Bone marrow (tissue), 2 donors: Measurements from ENCODE around the gene TET1.
"Not testable (repeated sequence)": the region's sequence is repeated elsewhere in the genome, so short reads cannot be mapped to it uniquely, and the experiment has no call there.

Experiments used
- DNase-seq, 2 donors: peaks; one replicate each; lab custom pipeline; 2025; lab: John Stamatoyannopoulos, UW

Gene TET1

GRCh38 chr10:68613974-68614373, 53.8 kb downstream of the TET1 start:
- DNase-seq, result not testable (repeated sequence)

GRCh38 chr10:68617691-68618090, 57.6 kb downstream of the TET1 start:
- DNase-seq, result not testable (repeated sequence)

DNA sequence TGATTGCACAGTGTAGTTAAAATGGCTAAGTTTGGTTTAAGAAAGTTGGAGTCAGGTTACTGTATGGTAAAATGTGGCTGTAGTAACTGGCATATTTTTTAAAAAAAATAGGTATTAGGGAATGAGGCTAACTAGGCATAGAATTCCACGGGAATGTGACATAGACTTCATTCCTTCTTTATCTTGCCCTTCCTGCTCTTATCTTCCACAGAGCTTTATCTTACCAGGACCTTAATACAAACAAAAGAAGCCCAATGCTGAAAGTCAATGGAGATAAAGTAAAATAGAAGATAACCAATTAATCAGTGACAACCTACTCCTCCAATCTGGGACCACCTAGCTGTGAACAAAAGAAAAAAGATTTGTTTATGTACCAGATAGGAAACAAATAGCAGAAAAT, 58.1 kb downstream of the TET1 start:
- DNase-seq, result no peak

- no peak for DNase-seq
These were observed 59.5 kb downstream of the TET1 start for GRCh38 chr10:68619595-68619994.

DNA sequence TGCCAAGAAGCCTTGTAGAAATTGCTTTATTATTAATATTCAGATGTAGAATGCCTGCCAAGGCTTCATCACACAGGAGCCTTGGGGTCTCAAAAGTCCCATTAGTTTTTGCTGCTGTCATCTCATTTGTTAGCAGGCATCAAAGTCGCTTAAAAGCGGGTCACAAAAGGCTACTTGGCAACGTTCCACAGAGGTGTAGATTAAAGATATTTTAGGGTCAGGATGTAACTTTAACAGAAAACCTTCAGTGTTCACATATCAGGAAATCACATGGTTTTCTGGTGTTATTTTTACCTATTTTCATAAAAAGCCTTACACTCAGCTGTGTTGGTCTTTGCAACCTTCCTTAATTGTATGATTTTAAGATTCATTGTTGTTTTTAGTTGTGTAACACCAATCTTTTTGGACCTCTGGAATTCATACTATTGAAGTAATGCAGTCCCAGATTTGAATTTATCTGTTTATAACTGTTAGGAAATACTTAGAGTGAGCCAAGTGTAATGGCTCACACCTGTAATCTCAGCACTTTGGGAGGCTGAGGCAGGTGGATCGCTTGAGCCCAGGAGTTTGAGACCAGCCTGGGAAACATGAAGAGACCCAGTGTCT, 65.3 kb downstream of the TET1 start:
- no peak for DNase-seq

DNA sequence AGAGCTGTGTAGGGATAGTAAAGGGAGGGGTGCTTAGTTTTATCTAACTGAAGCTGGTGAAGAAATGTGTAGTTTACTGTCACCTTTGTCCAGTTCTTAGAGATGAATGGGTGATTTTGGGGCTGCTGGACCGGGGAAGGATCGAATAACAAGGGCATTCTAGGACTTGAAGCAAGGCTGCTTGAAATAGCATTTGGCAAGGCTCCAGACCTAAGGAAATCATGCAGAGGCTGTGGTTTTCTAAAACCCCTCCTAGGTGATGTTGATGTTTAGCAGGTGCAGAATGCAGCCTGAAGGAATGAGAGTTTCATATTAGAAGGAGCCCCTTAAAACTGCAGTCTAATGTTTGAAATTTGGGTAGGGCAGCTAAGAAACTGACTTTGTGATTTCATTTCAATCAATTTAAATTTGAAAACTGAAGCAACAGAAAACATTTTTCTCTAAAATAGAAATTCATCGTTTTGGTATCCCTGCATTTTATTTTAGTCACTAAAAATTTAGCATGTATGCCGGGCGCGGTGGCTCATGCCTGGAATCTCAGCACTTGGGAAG, 68.5 kb downstream of the TET1 start:
- no peak for DNase-seq

DNA sequence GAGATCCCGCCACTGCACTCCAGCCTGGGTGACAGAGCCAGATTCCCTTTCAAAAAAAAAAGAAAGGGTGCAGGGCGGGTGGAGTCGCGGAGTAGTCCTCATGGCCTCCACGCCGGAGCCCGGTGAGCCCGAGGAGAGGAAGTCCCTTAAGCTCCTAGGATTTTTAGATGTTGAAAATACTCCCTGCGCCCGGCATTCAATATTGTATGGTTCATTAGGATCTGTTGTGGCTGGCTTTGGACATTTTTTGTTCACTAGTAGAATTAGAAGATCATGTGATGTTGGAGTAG, 72.1 kb downstream of the TET1 start:
- DNase-seq, result not testable (repeated sequence)

- DNase-seq, result no peak
These were observed 73.1 kb downstream of the TET1 start for GRCh38 chr10:68633281-68633680.

DNA sequence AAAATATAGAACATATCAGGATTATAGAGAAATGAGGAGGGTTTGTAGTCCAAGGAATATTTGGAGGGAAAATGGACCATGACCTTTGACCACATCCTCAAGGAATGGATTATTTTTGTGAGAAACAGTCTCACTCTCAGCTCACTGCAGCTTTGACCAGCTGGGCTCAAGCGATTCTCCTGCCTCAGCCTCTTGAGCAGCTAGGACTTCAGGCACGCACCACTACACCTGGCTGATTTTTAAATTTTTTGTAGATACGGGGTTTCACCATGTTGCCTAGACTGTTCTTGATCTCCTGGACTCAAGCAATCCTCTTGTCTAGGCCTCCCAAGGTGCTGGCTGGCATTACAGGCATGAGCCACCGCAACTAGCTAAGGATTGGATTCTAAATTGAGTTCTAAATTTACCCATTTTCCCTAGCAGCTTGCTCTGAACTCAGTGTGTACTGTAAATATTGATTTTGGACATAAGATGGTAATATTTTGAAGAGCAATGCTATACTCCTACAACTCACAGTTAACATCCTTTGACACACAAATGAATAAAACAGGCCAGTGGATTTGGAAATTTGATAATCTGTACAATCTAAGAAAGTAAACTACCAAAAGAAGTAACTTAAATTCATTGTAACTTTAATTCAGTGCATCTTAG, 73.8 kb downstream of the TET1 start:
- DNase-seq, result no peak

GRCh38 chr10:68636335-68636734, 76.2 kb downstream of the TET1 start:
- no peak for DNase-seq

- DNase-seq, result not testable (repeated sequence)
These were observed 83.4 kb downstream of the TET1 start for GRCh38 chr10:68643550-68643949.

DNA sequence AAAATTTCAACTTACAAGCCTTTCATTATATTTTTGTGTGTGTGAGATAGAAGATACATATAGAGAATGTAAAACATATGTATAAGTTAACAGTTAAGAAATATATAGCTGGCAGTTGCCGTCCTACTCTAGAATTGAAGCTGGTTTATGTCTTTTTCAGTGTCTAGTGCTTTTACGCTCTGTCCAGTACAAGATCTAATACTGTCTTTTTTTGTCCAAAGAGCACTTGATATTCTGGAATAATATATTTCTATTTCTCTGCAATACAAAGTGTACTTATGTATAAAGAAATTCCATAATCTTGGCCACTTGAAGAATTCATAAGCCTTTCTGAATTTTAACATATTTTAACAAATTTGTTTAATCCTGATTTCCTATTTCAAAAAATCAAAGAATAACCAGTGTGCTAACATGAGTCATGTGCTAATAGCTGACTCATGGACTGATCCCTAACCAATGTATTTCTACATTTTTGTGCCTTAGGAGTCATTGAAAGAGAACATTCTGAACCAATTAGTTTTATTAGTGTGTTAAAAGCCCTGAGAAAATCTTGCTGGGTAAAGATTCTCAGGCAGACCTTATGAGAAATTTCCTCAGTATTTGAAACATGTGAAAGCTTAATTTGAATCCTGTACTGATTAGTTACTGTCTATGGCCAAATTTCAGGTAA, 87.7 kb downstream of the TET1 start:
- DNase-seq, result no peak

GRCh38 chr10:68655620-68656126, 95.5 kb downstream of the TET1 start:
- no peak for DNase-seq

DNA sequence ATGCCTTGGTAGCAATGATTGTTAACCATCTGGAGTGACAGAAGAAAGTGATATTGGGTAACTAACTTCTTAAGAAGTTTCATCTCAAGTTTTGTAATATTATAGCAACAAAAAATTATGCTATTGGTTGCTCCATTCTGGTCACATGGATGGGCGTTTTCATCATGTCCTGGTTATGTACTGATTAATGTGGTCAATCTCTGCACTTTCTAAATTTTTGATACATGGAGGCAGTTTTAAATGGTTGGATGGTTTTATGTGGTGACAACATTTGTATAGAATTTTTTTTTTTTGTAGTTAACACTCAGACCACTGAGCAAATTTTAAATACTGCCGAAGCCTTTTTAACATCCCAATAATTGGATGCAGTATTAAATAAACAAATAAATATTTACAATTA, 105.7 kb downstream of the TET1 start:
- no peak for DNase-seq

- no peak for DNase-seq
These were observed 106.2 kb downstream of the TET1 start for GRCh38 chr10:68666280-68666760.

GRCh38 chr10:68668231-68668630, 108.1 kb downstream of the TET1 start:
- DNase-seq, result no peak

DNA sequence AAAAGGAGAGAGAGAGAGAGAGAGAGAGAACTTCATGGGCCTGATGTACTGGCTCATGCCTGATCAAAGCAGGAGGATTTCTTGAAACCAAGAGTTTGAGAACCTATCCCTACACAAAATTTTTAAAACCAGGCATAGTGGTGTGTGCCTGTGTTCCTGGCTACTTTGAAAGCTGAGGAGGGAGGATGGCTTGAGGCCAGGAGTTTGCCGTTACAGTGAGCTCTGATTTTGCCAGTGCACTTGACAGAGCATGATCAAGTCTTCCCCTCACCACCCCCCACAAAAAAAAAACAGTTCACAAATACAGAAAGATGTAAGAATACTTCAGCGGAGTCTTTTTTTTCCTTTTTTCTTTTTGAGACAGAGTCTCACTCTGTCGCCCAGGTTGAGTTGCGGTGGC, 108.8 kb downstream of the TET1 start:
- DNase-seq, result no peak

DNA sequence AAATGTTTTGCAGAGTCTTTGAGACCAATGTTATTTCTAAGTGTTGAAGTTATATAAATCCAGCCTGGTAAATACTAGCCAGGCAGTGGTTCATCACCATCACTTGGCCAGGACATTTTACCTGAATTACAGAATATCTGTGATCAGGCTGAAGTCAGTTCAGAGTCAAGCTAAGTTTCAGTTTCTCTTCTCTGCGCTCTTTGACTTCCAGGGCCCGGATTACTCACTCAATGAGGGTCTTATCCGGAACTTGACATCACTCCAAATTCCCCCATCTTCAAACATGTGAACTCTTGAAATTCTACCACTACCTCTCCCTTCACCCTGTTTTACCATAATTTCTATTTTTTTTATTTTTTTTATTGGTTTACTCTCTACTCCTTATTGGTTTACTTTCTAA, 124.3 kb downstream of the TET1 start:
- no peak for DNase-seq

DNA sequence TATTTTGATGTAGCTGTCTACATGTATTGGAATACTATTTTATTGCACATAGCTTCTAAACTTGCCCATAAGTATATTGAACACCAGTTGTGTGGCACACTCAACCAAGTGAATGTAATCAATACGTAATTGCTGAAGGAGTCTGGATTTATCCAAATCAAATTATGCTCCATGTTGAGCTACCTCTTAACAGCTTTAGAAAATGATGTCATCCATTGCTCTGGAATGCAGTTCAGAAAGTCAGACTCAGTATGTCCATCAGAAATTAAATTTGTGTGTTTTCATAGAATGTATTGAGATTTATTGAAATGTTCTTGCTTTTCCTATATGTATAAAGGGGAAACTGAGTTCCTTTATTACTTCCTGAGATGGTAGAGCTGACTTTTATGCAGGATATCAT, 135.9 kb downstream of the TET1 start:
- no peak for DNase-seq

DNA sequence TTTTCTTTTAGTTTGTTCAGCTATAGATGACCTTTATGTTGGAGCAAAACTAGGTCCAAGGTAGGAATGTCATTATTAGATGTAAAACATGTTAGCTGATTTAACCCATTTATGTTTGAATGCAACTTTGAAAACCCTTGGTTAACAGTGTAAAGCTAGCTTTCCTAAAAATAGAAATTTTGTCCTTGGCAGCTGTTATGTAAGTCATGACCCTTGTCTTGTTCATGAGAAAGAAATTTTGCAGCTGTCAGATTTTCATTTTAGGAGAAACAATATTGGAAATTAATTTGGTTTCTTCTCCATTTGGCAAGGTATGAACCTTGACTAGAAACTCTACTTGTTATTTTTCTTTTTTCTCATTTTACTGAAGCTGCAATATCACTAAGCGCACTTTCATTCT, 137.0 kb downstream of the TET1 start:
- DNase-seq, result no peak

DNA sequence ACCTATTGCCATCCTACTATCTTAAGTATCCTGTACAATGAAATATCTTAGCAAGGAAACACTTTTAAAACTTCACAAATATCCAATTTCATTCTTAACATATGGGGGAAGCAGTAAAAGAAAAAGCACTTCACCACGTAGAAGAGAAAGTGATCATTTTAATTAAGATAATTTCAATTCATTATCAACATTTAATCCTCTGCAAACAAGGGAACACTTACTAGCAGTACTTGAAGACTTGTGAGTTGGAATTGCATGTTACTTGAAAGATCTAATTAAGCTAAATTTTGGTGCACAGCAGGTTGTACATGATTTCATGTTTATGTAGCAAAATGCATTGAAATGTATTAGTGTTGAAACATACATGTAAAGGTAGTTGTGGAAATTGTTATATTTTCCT, 140.1 kb downstream of the TET1 start:
- no peak for DNase-seq

DNA sequence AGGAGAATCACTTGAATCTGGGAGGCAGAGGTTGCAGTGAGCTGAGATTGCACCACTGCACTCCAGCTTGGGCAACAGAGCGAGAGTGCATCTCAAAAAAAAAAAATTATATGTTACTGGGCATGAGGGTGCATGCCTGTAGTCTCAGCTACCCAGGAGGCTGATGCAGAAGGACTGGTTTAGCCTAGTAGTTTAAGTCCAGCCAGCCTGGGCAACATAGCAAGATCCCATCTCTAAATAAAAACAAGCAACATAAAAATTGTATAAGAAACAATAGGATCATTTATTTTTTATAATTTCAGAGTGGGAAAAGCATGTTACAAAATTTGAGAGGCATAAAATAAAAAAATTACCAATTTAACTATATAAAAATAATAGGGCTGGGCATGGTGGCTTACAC, 145.4 kb downstream of the TET1 start:
- DNase-seq, result no peak

DNA sequence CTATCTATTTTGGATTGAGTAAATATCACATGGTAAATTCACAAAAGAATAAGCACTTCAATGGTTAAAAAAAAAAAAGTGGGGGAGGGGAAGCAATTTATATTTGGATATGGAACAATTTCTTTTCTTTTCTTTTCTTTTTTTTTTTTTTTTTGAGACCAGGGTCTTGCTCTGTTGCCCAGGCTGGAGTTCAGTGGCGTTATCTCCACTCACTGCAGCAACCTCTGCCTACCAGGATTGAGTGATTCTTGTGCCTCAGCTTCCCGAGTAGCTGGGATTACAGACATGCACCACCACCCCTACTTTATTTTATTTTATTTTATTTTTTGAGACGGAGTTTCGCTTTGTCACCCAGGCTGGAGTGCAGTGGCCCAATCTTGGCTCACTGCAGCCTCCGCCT, 148.8 kb downstream of the TET1 start:
- DNase-seq, result not testable (repeated sequence)
